T1000 (cell line): ENCODE measurements around the gene NPIPA2.
"Not testable (repeated sequence)": the region's sequence is repeated elsewhere in the genome, so short reads cannot be mapped to it uniquely, and the experiment has no call there.

Source experiments
- DNase-seq: peaks from one replicate; lab custom pipeline; 2025; ENCODE audit warnings: mixed read lengths; lab: John Stamatoyannopoulos, UW

The NPIPA2 gene

DNA sequence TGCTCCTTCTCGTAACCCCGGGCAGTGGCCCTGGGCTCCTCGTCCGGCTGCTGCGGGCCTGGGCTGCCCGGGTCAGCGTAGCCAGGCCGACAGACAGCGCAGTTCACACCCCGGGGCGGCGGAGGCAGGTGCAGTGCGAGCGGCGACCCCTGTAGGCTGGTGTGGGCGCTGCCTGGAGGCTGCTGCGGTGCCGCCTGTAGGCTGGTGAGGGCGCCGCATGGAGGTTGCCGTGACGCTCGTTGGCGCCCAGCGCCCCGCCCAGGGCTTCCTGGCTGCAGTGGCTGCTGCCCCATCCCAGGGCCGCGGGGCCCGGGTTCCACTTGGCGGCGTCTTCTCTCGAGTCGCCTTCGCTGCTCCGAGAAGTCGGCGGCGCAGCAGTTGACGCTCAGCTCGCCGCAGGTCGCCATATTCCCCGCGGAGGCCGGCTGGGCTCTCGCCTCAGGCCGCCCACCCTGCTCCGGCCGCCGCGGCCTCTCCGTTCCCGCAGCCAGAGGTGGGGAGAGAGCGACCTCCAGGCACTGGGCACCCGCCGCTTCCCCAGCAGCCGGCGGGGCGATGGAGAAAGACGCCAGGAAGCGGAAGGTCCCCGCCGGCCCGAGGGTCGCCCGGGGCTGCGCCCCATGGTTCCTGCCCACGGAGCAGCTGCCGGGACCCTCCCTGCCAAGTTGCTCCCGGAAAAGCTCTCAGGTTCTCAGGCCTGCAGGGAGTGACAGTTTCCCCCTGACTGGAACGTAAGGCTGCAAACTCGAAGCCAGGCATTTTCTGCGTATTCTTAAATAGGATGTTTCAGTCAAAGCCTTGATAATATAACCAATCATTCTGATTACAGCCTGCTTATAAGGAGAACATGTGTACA lies at the start of gene NPIPA2:
NPIPA2 (plus strand) TSS at position 261 of the 856 bp plus-strand sequence. CDS start 5,533 bp downstream, outside the sequence.
- DNase-seq = not testable (repeated sequence)

DNA sequence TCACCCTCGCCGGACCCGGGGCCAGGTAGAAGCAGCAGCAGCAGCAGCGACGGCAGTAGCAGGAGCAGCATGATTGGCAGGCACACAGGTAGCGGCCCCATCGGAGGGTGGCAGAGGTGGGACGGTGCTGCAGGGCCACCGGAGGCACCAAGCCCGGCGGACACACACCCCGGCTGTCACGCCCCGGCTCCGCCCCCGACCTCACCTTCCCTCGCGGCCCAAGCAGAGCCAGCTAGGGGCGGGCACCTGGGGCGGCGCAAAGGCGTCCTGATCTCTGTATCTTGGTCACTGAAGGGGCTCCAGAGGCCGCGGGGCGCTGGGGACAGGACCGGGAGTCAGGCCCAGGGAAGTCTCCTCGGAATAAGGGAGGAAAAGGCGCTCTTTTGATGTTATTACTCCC lies 48.2 kb upstream of the NPIPA2 start, which contains the start of gene PLA2G10:
PLA2G10 (minus strand) TSS at position 180 of the 400 bp plus-strand sequence; CDS start at position 101, 79 bp downstream.
- not testable (repeated sequence) for DNase-seq

DNA sequence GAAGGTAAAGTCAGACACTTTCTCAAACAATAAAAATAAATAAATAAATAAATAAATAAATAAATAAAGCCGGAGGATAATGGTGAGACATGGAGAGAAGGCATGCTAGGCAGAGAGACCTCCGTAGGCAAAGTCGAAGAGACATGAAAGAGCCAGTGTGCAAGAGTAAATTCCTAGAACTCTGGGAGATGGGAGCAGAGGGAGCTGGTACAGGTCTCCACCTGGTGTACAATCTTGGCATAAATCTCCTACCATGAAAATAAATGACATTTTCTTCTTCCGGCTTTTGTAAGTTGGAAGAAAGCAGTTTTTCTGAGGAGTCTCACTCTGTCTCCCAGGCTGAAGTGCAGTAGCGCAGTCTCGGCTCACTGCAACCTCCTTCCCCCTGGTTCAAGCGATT lies 40.5 kb upstream of the NPIPA2 start:
- not testable (repeated sequence) for DNase-seq

DNA sequence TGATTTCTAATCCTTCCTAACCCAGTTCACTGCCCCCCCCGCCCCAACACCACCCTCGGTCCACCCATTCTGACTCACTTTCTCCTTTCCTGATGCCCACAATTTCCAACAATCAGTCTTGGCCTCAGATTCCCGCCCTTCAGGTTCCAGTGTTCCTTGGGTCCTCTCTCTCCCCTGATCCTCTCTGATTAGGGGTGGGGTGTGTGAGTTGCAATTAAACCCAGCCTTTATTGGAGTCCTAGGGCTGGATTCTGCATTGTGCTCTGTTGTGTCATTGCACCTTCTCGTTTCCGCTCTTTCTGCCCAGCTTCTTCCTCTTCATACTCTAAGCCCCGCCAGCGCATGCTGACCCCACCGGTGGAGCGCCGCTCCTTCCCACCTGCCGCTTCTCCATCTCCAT lies 39.7 kb upstream of the NPIPA2 start:
- not testable (repeated sequence) for DNase-seq

DNA sequence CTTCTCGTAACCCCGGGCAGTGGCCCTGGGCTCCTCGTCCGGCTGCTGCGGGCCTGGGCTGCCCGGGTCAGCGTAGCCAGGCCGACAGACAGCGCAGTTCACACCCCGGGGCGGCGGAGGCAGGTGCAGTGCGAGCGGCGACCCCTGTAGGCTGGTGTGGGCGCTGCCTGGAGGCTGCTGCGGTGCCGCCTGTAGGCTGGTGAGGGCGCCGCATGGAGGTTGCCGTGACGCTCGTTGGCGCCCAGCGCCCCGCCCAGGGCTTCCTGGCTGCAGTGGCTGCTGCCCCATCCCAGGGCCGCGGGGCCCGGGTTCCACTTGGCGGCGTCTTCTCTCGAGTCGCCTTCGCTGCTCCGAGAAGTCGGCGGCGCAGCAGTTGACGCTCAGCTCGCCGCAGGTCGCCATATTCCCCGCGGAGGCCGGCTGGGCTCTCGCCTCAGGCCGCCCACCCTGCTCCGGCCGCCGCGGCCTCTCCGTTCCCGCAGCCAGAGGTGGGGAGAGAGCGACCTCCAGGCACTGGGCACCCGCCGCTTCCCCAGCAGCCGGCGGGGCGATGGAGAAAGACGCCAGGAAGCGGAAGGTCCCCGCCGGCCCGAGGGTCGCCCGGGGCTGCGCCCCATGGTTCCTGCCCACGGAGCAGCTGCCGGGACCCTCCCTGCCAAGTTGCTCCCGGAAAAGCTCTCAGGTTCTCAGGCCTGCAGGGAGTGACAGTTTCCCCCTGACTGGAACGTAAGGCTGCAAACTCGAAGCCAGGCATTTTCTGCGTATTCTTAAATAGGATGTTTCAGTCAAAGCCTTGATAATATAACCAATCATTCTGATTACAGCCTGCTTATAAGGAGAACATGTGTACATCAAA lies 38.9 kb upstream of the NPIPA2 start, which contains the start of gene NPIPA3:
NPIPA3 (plus strand) TSS at position 256 of the 856 bp plus-strand sequence. CDS start 5,533 bp downstream, outside the sequence.
- DNase-seq = not testable (repeated sequence)

DNA sequence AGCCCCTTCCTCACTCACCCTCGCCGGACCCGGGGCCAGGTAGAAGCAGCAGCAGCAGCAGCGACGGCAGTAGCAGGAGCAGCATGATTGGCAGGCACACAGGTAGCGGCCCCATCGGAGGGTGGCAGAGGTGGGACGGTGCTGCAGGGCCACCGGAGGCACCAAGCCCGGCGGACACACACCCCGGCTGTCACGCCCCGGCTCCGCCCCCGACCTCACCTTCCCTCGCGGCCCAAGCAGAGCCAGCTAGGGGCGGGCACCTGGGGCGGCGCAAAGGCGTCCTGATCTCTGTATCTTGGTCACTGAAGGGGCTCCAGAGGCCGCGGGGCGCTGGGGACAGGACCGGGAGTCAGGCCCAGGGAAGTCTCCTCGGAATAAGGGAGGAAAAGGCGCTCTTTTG lies 9.1 kb upstream of the NPIPA2 start:
- DNase-seq = not testable (repeated sequence)

DNA sequence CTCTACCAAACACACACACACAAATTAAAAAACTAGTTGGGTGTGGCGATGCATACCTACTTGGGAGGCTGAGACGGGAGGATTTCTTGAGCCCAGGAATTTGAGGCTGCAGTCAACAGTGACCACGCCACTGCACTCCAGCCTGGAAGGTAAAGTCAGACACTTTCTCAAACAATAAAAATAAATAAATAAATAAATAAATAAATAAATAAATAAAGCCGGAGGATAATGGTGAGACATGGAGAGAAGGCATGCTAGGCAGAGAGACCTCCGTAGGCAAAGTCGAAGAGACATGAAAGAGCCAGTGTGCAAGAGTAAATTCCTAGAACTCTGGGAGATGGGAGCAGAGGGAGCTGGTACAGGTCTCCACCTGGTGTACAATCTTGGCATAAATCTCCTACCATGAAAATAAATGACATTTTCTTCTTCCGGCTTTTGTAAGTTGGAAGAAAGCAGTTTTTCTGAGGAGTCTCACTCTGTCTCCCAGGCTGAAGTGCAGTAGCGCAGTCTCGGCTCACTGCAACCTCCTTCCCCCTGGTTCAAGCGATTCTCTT lies 1.4 kb upstream of the NPIPA2 start:
- not testable (repeated sequence) for DNase-seq

DNA sequence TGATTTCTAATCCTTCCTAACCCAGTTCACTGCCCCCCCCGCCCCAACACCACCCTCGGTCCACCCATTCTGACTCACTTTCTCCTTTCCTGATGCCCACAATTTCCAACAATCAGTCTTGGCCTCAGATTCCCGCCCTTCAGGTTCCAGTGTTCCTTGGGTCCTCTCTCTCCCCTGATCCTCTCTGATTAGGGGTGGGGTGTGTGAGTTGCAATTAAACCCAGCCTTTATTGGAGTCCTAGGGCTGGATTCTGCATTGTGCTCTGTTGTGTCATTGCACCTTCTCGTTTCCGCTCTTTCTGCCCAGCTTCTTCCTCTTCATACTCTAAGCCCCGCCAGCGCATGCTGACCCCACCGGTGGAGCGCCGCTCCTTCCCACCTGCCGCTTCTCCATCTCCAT lies 539 bp upstream of the NPIPA2 start:
- not testable (repeated sequence) for DNase-seq

DNA sequence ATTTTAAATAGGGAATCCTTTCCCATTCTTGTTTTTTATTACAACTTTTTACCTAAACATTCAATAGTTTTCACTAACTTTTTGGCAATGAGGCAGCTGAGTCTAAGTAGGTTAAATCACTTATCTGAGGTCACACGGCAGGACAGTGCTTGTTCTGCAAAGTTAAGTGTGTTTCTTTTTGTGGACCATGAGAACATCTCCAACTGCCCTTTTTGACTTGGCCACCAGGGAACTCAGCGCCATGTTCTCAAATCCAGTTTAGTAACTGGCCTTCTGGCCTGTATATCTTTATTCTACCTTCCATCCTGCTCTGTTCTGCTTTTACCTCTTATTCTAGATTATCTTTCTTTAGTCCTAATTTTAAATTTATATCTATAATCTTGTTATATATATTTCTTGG lies 31.3 kb downstream of the NPIPA2 start:
- not testable (repeated sequence) for DNase-seq

DNA sequence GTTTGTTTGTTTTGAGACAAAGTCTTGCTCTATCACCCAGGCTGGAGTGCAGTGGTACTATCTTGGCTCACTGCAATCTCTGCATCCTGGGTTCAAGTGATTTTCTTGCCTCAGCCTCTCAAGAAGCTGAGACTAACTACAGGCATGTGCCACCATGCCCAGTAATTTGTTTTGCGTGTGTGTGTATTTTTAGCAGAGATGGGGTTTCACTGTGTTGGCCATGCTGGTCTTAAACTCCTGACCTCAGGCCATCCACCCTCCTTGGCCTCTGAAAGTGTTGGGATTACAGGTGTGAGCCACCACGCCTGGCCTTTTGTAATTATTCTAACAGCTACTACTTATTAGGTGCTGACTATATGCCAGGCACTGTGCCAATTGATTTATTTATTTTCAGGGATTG lies 33.3 kb downstream of the NPIPA2 start:
- not testable (repeated sequence) for DNase-seq

DNA sequence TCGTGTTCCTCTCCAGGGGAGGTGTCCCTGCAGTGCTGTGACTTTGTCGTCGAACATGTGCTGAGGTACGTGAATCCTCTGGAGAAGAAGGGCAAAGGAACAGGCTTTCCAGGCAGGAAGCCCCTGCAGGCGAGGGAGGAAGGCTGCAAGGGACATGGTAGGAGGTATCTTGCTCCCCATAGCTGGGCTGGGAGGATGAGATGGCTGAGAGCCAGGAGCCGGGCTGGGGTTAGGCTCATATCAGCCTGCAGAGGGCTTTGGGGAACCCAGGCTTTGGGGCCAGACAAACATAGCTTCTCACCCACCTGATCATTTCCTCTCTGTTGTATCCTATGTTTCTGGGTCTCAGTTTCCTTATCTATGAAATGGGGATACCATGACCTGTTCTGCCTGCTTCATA lies 34.4 kb downstream of the NPIPA2 start:
- DNase-seq = not testable (repeated sequence)

DNA sequence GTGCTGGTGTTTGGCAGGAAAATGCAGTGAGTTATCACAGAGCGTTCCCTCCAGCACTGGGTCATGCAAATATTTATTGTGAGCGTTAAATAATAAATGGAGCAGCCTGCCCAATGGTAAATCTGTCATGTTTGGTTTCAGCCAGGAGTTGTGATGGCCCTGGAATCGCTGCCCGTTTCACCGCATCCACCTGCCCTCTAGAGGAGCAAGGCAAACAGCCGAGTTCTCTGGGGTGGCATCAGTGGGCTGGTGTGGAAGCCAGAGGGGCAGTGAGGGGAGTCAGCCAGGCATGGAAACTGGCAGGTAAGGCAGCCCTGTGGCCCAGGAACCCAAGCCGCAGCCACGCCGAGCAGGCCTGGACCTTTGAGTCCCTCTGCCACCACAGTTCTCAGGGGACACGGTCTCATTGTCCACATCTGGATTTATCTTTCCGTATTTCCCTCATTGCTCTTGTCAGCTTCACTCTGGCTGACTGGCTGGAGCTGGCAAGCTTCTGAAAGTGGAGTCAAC lies 37.1 kb downstream of the NPIPA2 start:
- not testable (repeated sequence) for DNase-seq

DNA sequence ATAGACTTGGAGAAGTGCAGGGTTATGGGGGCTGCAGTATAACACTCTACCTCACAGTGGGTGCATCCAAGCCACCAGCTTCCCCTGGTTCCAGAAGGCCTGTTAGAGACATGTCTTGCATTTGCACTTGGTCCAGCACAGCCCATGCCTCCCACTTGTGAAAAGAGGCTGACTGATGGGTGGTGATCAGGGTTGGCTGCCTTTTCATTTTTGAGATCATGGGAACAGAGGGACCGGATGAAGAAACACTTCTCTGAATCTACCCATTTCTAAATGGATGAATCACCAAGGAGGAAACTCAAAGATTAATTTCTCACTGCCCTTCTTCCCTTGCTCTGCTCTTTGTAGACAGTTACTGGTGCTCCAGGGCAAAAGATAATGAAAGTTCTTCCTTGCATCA lies 43.8 kb downstream of the NPIPA2 start:
- not testable (repeated sequence) for DNase-seq

DNA sequence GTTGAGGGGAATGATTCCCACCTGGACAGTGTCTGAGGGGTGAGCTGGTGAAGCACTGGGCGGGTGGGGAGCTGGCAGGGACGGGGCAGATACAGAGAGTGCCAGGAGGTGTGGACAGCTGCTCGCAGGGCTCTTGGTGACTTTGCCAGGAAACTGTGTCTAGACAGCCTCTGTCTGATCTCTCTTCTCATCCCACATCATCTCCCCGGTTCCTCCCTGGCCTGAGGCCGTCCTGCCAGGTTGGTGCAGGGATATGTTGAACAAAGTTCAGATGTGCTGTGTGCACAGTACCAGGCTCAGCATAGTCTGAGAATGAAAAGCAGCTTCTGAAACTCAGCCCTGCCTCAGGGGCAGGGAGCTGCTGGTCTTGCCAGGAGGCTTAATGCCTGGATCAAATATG lies 47.2 kb downstream of the NPIPA2 start:
- not testable (repeated sequence) for DNase-seq

DNA sequence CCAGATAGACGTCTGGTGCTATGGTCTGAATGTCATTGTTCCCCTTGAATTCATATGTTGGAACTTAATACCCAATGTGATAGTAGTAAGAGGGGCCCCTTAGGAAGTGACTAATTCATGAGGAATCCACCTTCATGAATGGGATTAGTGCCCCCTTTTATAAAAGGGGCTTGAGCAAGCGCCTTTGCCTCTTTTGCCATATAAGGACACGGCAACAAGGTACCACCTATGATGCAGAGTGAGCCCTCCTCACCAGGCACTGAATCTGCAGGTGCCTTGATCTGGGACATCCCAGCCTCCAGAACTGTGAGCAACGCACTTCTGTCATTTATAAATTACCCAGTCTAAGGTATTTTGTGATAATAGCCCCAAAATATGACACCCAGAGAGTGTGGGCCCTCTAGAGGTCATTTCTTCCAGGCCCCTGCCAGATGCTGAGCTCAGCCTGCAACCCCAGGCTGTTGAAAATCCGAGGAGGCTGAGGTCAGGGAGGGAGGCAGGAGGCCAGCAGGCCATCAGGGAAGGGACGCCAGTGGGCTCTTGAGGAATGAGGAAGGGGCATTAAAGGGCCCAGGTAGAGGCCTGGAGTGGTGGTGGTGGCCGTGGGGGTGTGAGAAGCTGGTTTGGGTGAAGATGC lies 48.1 kb downstream of the NPIPA2 start:
- not testable (repeated sequence) for DNase-seq

DNA sequence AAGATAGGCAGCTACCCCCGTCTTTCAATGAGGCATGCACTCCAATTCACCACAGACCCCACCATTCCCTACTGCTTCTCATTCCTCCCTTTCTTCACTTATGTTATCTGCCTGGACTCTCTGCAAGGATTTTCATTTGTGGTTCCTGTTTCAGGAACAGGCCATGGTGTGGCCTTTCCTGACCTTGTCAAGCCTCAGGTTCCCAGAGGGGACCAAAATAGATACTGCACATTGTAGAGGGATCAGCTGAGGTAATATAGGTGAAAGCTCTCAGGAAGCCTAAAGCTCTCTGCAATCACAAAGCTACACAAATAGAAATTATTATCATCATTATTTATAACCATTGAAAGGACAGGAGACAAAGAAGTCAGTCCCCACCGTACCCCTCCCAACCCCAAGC lies 50.6 kb downstream of the NPIPA2 start:
- DNase-seq = not testable (repeated sequence)

DNA sequence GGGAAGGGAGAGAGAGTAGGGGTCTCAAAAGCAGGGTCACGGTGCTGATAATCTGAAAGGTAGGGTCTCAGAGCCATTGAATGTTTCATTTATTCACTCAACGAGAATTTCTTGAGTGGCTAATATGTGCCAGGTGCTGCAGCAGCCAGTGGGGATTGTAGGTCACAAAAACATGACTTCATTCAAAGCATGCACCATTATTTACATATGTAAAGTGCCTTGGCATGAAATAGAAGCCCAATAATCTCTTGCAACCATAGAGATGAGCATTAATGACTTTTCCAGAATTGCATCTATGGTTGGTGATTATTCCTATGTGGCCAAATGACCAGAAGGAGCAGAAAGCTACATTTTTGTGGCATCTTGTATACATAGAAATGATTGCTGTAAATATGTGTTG lies 55.2 kb downstream of the NPIPA2 start:
- not testable (repeated sequence) for DNase-seq

DNA sequence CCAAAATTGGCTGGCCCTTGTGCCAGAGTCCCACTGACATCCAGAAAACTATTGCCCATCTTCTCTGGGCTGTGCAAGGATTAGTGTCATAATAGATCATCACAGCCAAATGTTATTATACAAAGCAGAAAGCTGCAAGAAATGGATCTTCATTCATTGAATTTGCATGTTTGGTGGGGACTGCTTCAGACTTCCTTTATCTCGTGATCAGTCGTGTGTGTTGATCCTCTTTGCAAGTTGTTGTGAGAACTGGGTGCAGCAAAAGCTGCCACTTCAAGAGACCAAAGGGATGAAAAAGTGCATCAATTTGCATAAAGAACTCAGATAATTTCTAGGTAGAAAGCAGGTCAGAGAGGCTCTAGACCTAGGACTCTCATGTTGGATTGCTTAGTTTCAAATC lies 61.2 kb downstream of the NPIPA2 start:
- DNase-seq = not testable (repeated sequence)

DNA sequence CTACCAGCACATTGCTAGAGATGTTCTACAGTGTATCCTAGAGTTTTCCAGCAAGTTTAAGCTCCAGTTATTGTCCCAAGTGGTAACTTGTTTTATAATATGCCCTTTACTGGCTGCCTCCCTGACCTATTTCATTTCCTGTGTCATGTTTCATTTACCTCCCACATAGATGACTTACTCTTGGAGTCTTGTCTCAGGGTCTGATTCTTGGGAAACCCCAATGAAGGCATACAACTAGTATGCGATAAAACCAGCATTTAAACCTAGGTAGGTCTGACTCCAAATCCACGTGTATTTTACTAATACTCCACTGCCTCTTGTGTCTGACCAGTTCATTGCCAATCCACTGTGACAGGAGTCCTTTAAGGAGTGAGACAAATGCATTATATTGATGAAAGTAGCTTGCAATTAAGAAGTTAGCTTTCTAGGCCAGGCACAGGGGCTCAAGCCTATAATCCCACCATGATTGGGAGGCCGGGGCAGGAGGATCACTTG lies 64.9 kb downstream of the NPIPA2 start:
- not testable (repeated sequence) for DNase-seq

DNA sequence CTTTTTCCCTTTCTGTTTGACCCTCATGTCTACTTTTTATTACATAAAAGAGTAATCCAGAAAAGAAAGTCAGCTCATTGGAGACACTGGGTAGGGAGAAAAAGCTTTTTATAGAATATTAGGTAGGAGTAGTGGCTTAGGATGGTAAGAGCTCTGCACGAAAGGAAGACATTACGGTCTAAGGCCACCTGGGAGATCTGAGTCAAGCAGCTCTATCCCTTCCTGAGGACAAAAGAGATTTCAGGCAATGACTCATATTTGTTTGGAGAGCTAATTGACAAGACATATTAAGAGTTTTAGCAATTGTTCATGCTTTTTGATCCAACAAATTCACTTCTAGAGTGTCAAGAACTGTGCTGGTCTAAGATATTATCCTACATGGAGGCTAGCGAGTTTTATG lies 71.6 kb downstream of the NPIPA2 start:
- DNase-seq = not testable (repeated sequence)
